ENCODE data around the gene PVR.
"Not testable (repeated sequence)": the region's sequence is repeated elsewhere in the genome, so short reads cannot be mapped to it uniquely, and the experiment has no call there.

The PVR gene

GRCh38 chr19:44677019-44677811 lies 33.5 kb downstream of the PVR start:
- DNase-seq = no peak

GRCh38 chr19:44680536-44680935 lies 36.8 kb downstream of the PVR start:
- DNase-seq = no peak

- DNase-seq = no peak
Measured at GRCh38 chr19:44681992-44682790, 38.5 kb downstream of the PVR start.

GRCh38 chr19:44682807-44683206 lies 39.1 kb downstream of the PVR start:
- no peak for DNase-seq

- no peak for DNase-seq
Measured at GRCh38 chr19:44683434-44684210, 39.9 kb downstream of the PVR start.

GRCh38 chr19:44684396-44684795 lies 40.7 kb downstream of the PVR start:
- DNase-seq = not testable (repeated sequence)

GRCh38 chr19:44684892-44685863 lies 41.5 kb downstream of the PVR start:
- no peak for DNase-seq

GRCh38 chr19:44685877-44686276 lies 42.2 kb downstream of the PVR start:
- DNase-seq = no peak

GRCh38 chr19:44686896-44687295 lies 43.2 kb downstream of the PVR start:
- DNase-seq = no peak

- DNase-seq = no peak
Measured at GRCh38 chr19:44687888-44688287, 44.2 kb downstream of the PVR start.

GRCh38 chr19:44689290-44690130 lies 45.8 kb downstream of the PVR start:
- DNase-seq = peak; percentile 76

GRCh38 chr19:44690131-44690440 lies 46.4 kb downstream of the PVR start:
- no peak for DNase-seq

- no peak for DNase-seq
Measured at GRCh38 chr19:44692379-44692721, 48.6 kb downstream of the PVR start.

- DNase-seq = no peak
Measured at GRCh38 chr19:44694184-44694579, 50.5 kb downstream of the PVR start.

- DNase-seq = no peak
Measured at GRCh38 chr19:44696939-44697669, 53.4 kb downstream of the PVR start.

- no peak for DNase-seq
Measured at GRCh38 chr19:44697670-44698034, 53.9 kb downstream of the PVR start.

- no peak for DNase-seq
Measured at GRCh38 chr19:44698492-44699201, 54.9 kb downstream of the PVR start, which contains the start of gene CEACAM16. Gene CEACAM16 (plus strand): TSS chr19:44699151. CDS start chr19:44701457, 2,306 bp downstream.

GRCh38 chr19:44700547-44700946 lies 56.8 kb downstream of the PVR start:
- no peak for DNase-seq

- DNase-seq = no peak
Measured at GRCh38 chr19:44701228-44701627, 57.5 kb downstream of the PVR start.

- DNase-seq = no peak
Measured at GRCh38 chr19:44702551-44703176, 59.0 kb downstream of the PVR start.
